Ishikawa (cell line): ENCODE measurements around the gene ISL2.

Experiments used
- CEBPB ChIP-seq: IDR thresholded peaks from 2 replicates; pipeline ENCODE4 v1.6.1; 2012
- CREB1 ChIP-seq: IDR thresholded peaks from 2 replicates; pipeline ENCODE4 v1.6.1; 2012; ENCODE audit warnings: low read depth
- EGR1 ChIP-seq: IDR thresholded peaks from 2 replicates; pipeline ENCODE4 v1.6.1; 2012
- EP300 ChIP-seq: IDR thresholded peaks from 2 replicates; pipeline ENCODE4 v1.6.1; 2012; ENCODE audit warnings: borderline replicate concordance
- FOXM1 ChIP-seq: IDR thresholded peaks from 2 replicates; pipeline ENCODE4 v1.6.1; 2012; ENCODE audit warnings: low read depth, borderline replicate concordance
- MAX ChIP-seq: IDR thresholded peaks from 2 replicates; pipeline ENCODE4 v1.6.1; 2012
- RAD21 ChIP-seq: IDR thresholded peaks from 2 replicates; pipeline ENCODE4 v1.6.1; 2012; ENCODE audit warnings: low read depth
- REST ChIP-seq: IDR thresholded peaks from 2 replicates; pipeline ENCODE4 v1.6.1; 2012; ENCODE audit warnings: low read depth, mild to moderate bottlenecking
- TAF1 ChIP-seq: IDR thresholded peaks from 2 replicates; pipeline ENCODE4 v1.6.1; 2012; ENCODE audit warnings: low read depth, mild to moderate bottlenecking
- TCF12 ChIP-seq: IDR thresholded peaks from 2 replicates; pipeline ENCODE4 v1.6.1; 2012; ENCODE audit warnings: low read depth
- TEAD4 ChIP-seq: IDR thresholded peaks from 2 replicates; pipeline ENCODE4 v1.6.1; 2012
- USF1 ChIP-seq: IDR thresholded peaks from 2 replicates; pipeline ENCODE4 v1.6.1; 2012
- YY1 ChIP-seq: IDR thresholded peaks from 2 replicates; pipeline ENCODE4 v1.6.1; 2012; ENCODE audit warnings: low read depth
- ZBTB7A ChIP-seq: IDR thresholded peaks from 2 replicates; pipeline ENCODE4 v1.6.1; 2012; ENCODE audit warnings: low read depth

- TF ChIP-seq REST = no peak
- no peak for TF ChIP-seq FOXM1
- no peak for TF ChIP-seq RAD21
- TF ChIP-seq TAF1 = no peak
- no peak for TF ChIP-seq TCF12
- no peak for TF ChIP-seq ZBTB7A
- no peak for TF ChIP-seq MAX
- TF ChIP-seq YY1 = no peak
- no peak for TF ChIP-seq EP300
- TF ChIP-seq USF1 = no peak
- no peak for TF ChIP-seq CEBPB
- TF ChIP-seq EGR1 = no peak
- TF ChIP-seq TEAD4 = no peak
- no peak for TF ChIP-seq CREB1
Measured at GRCh38 chr15:76354823-76355440, 18.4 kb downstream of the ISL2 start.
